Glomerular visceral epithelial cell (primary cell): ENCODE data around the gene CORO2B.
A peak's percentile ranks its signal among the peaks of the same experiment; 100 is the strongest.

Source experiments
- DNase-seq: peaks from one replicate; pipeline ENCODE4 v3.0.0-alpha.2; 2016; ENCODE audit errors: extremely low spot score

Gene CORO2B

DNA sequence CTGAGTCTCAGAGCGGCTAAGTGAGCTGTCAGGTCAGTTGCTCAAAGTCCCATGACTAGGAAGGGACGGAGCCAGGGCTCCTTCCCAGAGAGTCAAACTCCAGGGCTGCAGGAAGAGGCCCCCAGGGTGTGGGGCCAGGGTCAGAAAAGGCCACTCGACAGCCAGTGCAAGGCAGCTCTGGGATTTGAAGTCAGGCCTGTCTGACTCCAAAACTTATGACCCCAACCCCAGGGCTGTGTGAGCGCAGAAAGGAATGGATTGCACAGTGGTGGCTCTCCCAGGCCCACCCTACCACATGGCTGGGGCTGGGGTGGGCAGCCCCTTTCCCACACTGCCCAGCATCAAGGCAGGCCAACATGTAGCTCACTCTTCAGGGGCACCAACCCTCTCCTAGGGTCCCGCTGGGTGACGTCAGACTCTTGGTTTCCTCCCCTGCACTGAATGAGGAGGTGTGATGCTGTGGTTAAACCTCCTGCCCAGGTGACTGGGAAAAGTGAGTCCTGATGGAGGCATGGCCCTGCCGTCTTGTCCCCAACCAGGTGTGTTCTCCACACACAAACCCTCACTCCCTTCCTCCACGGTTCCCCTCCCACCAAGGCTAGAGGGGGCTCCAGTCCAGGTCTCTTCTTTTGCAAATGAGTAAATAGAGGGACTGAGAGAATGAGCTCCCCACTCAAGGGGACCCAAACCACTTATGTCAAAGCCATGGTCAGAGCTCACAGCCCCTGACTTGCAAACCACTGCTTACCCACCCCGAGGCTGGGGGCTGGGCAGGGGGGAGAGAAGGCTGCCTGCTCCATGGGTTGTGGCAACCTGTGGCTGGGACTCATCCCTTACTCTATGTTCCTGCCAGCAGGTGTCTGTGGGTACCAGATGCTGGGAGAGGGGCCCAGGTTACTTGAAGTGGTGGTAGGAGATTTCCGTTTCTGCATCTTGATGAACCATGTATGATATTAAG, 23.8 kb upstream of the CORO2B start:
- DNase-seq, result no peak

DNA sequence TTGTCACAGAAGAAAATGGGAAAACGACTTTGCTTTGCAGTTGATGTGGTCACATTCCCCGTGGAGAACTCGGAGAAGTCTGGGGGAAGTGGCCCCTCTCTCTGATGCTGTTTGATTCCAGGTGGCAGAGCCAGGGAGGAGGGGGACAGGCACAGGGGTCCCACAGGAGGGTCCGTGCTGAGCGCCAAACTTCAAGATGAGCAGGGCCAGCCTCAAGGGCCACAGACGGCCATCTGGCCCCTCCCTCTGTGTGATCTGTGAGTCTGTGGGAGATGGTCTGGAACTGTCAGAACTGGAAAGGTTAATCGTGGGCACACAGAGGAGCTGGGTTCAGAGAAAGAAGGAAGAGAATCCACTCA, 23.1 kb upstream of the CORO2B start:
- no peak for DNase-seq

DNA sequence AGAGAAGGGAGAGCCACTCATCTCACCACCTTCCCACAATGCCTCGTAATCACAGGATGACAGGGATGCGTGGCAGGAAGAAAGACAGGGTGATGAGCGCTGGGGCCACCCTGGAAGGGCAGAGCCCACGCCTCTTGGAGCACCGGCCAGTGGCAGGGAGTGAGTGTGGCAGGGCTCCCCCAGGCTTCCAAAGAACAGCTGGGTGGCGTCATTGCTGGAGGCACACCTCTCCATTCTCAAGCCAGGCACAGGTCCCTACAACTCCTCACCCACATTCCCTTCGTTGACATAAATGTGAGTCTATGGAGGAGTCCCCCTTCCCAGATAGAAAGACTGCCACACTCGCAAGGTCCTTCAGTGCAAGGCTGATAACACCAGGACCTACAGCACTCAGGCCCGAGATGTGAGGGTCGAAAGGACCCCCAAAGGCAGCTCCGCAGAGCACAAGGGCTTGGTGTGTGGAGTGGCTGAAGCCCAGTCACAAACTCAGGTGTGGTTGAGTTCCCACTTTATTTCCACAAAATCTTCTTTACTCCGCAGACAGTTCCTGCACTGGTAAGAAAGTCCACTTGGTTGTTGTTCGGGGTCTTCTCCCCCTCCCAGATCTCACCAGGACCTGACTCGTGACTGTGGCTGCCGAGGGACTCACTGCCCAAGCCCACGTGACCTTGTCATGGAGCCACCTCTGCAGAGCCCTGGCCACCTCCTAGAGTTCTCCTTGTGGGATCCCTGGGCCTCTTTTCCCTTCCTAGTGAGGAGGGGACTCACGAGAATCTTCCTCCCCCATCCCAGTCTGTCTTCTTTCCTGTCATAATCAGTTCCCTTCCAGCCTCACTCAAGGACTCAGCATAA, 22.4 kb upstream of the CORO2B start:
- DNase-seq, result no peak

DNA sequence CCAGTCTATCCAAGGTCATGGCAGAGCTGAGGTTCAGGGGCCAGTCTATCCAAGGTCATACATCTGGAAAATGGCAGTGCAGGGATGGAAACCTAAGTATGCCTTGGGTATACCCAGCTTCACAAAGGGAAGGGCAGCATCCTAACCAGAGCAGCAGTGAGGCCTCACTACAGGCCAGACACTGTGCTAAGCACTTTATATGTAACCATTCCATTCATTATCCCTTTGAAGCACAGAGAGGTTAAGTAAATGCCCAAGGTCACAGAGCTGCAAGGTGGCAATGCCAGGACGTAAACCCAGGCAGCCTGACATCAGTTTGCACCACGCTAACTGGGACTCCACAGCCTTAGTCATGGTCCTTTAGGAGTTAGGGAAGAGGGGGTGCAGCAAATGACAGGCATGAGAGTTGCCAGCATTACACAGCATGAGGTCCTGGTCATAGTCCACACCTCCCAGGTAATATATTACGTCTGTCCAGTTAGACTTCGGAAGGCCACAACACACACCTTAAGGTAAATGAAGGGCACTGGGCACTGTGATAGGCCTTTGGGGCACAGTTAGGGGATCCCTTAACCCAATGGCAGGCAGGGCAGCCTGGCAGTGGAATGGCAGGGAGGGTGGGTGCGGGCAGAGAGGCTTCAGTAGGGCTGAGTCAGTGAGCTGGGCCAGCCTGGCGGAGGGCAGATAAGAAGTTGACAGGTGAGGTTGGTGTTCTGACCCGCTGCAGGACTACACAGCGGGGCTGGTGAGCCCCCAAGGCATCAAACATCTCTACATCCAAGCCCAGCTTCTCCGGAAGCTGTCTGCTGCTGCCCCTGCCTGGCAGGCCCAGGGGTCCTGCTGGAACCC, 21.1 kb upstream of the CORO2B start:
- DNase-seq, result no peak

DNA sequence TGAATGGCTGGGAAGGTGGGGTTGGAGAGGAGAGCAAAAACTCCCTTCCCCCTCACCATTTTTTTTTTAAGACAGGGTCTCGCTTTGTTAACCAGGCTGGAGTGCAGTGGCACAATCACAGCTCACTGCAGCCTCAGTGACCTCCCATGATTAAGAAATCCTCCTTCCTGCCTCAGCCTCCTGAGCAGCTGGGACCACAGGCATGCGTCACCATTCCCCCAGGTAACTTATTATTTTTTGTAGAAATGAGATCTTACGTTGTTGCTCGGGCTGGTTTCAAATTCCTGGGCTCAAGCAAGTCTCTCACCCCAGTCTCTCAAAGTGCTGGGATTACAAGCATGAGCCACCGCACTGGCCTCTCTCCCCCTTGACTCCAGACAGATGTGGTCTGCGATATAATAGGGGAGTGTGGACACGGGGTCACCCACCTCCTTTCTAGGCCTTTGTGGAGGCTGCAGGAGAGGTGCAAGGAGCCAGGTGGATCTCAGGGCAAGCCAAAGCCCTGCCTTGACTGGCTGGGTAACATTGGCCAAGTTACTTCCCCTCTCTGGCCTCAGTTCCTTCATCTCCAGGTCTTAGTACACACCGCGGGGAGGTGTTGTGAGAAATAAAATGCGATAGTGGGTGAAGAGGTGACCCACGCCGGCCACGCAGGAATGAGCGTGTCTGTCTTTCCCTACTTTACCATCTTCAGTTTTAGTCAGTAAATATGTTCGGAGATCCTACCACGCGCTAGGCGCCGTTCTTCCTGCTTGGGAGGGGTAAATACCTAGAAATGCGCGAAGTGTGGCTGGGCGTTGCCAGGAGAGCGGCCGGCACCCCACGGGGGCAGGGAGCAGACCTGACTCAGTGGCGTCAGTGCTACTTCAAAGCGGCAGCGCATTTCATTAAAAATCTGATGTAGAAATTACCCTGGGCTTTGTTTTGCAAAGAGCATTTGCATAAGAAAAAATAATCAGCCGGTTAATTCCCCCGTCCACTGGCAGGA, 20.2 kb upstream of the CORO2B start:
- DNase-seq, result peak; percentile 90

DNA sequence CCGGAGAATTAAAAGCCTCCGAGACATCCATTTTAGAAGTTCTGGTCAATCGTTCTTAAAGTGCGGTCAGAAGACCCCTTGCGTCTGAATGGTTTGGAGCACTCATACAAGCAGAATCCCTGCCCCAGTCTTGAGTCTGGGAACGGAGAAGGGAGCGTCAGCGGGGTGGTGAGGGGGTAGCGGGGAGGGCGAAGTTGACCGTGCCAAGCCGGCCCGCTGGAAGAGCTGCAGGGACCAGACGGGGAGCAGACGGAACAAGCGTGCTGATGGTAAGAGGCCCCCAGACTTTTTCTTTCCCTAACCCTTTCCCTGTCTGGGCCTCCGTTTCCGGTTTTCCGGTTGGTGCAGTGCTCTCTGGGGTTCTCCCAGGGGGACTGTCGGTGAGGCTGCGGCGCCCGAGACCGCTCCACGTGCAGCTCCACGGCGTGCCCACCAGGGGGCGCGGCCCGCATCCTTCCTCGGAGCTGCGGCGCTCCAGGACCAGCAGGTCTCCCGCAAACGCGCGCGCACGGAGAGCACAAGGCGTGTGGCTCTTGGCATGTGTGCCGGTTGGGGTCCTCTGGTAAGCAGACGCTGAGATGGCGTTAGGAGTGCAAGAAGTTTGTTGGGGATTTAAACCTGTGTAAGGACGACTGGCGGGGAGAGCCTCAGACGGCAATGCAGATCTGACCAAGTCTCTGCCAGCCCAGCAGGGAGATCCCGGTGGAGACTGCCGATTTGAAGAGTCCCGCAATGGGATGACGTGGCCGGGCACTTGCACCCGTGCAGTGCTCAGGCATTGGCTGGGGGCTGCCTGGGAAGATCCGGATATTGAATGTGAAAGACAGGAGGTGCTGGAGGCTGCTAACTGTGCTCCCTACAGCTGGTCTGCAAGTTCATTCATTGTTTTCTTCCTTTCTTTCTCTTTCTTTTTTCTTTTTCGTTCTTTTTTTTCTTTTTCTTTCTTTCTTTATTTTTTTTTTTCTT, 19.2 kb upstream of the CORO2B start:
- peak; percentile 81 for DNase-seq

DNA sequence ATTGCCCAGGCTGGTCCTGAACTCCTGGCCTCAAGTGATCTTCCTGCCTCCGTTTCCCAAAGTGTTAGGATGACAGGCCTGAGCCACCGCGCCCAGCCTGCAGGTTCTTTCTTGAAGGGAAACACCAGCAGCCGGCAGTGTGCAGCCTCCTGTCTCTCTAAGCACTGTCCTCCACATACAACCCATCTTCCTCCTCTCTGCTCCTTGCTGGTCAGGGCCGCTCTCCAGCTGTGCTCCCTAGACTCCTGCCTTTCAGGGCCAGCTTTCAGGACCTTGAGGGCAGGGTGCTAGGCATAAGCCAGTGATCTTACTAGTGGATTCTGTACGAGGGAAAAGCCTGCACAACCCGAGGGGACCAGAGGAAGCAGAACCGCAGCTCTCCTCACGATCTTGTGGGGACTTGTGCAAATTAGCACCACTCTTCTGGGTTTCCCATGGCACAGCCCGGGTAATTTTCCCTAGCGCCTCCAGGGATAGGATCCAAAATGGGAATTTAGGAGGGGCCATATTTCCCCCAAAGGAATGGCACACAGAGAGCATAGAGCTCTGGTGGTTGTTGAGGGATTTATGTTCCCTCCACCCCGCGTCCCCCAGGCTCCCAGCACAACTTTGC, 18.2 kb upstream of the CORO2B start:
- DNase-seq, result no peak

DNA sequence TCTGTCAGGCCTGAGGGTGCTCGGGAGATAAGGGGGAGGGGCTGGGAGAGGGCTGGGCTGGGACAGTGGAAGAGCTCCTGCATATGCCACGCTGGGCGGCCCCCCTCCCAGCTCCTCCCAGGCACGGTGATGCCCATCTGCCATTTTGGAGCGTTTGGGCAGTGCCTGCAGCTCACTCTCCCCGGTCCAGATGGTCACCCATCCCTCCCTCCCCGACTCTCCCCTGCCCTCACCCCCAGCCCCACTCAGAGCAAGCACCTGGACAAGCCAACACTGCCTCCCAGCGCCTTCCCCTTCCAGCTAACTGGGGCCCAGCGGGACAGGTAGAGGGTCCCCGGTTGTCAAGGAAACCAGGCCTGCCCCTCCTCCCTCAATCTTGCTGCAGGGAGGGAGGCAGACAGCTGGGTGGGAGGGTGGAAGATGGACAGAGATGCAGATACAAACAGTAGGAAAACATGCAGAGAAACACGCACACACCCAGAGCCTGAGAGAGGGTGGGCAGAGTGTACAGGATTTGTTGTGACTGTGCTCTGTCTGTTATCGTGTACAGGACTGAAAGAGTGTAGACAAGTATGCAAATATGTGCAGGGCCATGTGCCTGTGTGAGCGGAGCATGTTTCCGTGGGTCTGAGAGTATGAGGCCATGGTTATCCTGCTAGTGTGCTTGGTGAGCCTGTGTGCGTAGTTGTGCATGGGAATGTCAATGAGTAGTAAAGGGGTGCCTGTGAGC, 17.5 kb upstream of the CORO2B start:
- no peak for DNase-seq

DNA sequence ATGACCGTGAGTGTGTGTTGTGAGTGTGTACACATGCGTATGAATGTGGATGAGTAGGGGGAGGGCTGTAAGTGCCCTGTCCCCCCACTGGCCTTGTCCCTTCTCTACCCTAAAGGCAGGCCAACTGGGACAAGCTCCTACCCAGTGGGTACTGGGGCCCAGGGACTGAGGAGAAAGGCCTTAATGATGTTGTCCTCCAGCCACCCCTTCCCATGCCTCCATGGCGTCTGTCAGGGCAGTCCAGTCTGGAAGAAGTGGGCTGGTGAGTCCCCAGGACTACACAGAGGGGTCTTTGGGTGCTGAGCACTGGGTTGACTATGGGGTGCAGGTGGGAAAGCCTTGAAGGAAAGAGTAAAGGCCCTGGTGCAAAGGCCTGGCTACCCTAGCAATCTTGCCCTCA, 16.9 kb upstream of the CORO2B start:
- no peak for DNase-seq

DNA sequence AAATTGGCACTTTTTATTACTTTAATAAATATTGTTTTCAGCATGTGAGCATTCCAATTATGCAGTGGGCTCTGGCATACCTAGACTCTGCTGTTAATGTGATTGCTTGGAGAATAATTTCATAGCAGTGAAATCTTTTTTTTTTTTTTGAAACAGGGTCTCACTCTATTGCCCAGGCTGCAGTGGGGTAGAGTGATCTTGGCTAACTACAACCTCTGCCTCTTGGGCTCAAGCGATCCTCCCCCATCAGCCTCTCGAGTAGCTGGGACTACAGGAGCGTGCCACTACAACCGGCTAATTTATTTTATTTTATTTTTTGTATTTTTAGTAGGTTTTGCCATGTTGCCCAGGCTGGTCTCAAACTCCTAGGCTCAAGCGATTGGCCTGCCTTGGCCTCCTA, 14.6 kb upstream of the CORO2B start:
- no peak for DNase-seq

DNA sequence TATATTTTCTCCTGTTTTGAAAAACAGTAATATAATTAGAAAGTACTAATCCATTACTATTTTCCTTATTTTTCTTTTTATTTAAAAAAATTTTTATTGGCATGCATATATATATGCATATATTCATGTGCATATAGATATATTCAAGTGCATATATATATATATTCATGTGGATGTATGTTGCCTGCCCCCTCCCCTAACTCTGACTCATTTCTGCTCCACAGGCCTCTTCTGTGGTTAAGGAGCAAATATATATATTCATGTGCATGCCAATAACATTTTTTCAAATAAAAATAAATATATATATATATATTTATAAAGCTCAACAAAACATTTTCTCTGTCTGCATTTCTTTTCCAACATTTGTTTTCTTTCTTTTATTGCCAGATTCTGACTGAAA, 13.6 kb upstream of the CORO2B start:
- DNase-seq, result no peak

DNA sequence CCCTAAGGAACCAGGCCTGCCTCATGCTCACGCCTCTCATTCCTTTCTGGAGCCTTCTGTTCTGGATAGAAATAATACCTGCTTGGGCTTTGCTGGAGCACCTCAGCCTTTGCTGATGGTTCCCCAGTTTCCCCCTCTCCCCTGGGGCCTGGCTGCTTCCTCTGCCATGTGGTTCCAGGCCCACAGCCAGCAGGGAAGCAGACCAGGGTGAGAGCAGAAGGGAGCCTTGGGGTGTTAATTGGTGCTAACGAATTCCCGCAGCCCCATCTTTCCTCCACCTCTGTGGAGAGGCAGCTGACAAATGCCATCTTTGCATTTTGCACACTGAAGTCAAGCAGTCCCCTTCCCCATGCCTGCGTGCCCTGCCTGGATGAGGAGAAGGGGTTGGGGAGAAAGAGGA, 13.1 kb upstream of the CORO2B start:
- DNase-seq, result no peak

DNA sequence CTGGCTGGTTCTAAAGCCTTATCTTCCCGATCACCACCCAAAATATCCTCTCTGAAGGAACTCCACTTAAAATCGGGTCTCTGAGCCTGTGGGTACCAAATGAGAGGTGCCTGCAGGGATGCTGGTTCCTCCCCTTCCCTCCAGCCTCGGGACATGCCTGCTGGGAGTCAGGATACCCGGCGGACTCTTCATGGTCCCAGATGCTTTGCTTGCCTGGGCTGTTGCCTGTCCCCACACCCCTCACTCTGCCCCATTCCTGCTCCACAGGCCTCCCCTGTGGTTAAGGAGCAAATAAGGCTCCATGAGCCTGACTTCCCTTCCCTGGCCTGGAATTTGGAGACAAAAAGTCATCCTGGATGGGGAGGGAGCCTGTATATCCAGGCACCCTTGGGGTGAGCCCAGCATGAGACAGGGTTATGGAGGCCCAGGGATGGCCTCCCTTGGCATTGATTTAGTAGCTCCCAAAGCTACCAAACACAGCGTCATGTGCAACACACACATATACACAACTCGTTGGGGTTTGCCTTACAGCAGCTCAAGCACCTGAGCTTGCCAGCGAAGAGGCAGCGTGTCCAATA, 12.3 kb upstream of the CORO2B start:
- DNase-seq, result no peak

DNA sequence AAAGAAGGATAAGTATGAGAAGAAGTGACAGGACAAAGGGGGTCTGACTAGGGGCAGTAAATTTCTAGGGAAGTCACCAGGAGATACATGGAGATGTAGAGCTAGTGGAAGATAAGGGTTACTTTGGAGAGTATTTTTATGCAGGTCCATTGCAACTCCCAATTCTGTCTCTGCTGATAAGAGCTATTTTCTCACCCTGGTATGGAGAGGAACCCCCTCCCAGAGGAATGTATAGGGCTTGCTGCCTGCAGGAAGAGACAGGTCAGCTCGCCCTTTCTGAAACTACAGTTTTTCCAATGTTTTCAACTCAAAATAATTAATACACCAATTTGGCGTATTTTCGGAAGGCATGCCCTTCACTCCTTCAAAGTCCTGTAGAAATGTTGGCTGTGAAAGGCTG, 11.4 kb upstream of the CORO2B start:
- DNase-seq, result no peak

DNA sequence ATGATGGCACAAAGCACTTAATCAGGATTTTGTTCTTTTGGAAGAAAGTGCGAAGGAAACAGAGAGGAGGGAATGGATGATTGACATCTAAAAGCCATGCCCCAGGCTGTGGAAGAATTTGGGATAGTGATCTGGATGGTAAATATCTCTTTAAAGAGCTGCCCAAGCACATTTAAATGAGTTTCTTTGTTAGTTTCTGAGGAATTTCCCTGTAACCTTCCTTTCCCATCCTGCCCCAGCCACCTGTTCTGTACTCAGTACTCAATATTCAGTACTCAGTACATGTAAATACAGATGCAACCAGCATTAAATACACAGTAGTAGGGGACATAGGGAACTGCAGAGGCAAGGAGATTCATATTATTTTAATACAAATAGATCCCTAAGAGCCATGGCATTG, 7.8 kb upstream of the CORO2B start:
- DNase-seq, result no peak

DNA sequence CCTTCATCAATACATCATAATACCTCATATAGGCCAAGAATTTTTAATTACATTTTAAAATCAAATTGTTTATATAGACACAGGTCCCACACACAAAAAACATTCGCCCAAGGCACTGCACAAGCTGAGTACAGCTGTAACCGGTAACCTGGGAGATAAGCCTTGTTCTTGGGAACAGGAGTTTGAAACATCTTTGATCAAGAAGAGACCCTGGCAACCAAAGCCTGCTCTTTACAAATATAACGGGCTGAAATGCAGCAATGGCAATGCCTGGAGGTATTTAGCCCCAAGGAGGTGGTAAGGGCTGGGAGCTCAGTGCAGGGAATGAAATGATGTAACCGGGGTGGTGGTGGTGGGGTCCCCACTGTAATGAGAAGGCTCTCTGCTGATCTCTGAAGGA, 7.2 kb upstream of the CORO2B start:
- DNase-seq, result no peak

DNA sequence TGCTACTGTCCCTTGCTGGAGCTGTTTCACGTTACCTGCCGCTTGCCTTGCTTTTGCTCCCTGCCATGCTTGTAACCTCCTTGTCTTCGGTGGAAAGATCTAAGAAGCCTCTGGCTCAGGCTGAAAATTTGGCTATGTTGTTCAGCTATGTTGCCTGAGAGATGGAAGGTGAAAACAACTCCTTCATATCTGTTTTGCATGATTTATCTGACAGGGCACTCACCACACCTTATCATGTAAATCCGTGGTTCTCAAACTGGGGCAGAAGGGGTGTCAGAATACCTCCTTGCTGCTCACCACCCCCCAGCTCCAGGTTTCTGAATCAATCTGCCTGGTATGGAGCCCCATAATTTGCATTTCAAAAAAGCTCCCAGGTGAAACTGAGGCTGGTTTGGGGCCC, 6.5 kb upstream of the CORO2B start:
- no peak for DNase-seq

DNA sequence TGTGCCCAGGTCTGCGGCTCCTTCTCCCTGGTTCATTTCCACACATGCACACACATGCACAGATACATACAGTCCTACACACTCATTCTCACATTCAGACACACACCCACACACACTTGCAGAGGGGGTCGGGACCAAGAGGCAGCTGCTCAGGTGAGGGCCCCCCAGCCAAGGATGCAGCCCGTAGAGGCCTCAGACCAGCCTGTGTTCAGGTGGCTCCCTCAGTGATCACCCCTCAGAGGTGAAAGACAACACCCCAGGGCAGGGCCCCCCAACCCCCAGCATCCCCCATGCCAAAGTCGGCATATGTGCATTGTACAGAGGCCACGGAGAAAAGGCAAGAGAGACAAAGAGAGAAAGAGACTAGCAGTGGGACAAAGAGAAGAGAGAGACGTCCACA, 5.9 kb upstream of the CORO2B start:
- DNase-seq, result no peak
